Measurements from ENCODE around the gene PCGF3. TPM values are rescaled to one million over a fixed set of nuclear protein-coding genes. Genes with fewer than 3 reads are reported as not detected.

Gene PCGF3
- total RNA-seq, 4 donors from 2014 or later: 31.0 to 67.1 (median 48.8) TPM

DNA sequence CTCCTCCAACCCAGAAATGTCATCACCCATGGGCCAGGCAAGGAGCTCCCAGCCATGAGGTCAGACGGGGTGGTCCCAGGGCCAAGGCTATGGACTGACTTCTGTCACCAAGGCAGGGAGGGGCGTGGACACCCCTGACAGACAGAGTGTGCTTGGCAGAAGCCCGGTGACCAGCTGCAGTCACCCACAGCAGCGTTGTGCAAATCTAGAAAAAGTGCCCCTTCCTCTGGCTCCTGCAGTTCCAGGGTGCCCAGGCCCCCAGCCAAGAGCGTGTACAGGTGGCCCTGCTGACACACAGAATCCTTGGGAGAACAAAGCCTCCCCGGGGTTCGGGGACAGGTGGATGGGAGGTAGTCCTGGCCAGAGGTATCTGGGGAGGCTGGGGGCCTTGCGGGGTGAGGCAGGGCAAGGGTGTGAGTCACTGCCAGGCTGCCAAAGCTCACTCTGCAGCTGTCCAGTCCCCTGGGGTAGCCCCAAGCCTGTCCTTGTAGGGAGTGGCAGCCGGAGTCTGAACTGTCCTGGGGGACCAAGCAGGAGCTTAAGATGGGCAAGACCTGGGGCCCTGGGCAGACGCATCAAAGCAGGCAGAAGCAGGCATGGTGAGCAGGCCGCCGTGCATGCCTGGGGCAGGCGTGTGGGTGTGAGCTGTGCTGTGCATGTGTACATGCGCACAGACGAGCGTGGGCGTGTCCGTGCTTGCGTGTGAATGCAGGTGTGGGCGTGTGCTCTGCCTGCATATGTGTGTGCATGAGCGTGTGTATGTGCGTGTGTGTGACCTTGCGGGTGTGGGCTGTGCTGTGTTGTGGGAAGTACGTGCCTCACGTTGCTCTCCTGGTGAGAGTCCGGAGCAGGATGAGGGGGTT, 28.0 kb upstream of the PCGF3 start:
- DNase-seq (ENCODE audit: low spot score) (no peak), ATAC-seq (ENCODE audit: low FRiP score) (no peak)
- TF ChIP-seq, protein P1, sequence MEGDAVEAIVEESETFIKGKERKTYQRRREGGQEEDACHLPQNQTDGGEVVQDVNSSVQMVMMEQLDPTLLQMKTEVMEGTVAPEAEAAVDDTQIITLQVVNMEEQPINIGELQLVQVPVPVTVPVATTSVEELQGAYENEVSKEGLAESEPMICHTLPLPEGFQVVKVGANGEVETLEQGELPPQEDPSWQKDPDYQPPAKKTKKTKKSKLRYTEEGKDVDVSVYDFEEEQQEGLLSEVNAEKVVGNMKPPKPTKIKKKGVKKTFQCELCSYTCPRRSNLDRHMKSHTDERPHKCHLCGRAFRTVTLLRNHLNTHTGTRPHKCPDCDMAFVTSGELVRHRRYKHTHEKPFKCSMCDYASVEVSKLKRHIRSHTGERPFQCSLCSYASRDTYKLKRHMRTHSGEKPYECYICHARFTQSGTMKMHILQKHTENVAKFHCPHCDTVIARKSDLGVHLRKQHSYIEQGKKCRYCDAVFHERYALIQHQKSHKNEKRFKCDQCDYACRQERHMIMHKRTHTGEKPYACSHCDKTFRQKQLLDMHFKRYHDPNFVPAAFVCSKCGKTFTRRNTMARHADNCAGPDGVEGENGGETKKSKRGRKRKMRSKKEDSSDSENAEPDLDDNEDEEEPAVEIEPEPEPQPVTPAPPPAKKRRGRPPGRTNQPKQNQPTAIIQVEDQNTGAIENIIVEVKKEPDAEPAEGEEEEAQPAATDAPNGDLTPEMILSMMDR (IDR thresholded peaks at IDR 0.05): no peak

DNA sequence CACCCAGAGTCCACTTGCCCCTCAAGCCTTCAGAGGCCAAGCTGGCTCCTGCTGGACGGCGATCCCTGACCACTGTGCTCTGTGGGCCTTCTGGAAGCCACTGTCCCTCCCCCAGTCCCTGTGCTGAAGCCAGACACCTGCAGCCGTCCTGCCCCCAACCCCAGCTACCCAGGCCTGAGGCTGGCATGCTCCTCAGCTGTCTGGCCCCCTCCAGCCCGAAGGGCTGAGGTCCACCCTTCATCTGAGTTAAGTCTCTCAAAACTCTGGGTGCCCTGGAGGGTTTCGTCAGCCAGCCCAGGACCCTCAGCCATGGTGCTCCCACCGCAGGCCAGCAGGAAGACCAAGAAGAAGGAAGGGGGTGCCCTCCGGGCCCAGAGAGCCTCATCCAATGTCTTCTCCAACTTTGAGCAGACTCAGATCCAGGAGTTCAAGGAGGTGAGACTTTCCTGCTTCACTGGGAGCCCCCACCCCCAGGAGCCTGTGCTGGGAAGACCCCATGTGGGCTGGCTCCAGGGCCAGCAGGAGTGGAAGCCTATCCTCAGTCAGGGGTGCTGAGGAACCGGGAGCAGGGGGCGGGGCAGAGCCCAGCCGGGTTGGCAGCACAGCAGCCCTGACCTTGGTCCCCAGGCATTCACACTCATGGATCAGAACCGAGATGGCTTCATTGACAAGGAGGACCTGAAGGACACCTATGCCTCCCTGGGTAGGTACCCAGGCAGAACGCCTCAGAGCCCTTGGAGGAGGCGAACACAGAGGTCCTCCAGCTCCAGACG, 27.1 kb upstream of the PCGF3 start:
- no peak for DNase-seq (ENCODE audit: low spot score)
- ATAC-seq (ENCODE audit: low FRiP score): no peak
- TF ChIP-seq, protein P1 (IDR thresholded peaks at IDR 0.05): no peak

DNA sequence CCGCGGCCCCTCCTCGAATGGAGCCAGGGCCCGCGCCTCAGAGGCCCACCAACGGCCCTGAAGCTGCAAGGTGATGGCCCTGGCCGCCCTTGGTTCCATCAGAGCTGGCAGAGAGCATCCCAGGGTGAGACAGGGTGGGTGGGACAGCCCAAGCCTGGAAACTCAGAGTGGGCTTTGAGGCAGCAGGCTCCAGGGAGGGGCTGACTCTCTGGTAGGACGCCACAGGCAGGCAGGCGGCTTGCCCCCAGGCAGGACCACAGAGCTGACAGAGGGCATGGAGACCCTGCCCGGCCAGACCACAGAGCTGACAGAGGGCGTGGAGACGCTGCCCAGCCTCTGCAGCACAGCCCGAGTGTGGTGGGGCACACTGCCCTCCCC, 26.5 kb upstream of the PCGF3 start:
- no peak for ATAC-seq (ENCODE audit: low FRiP score)
- TF ChIP-seq, protein P1 (IDR thresholded peaks at IDR 0.05): no peak
- DNase-seq (ENCODE audit: low spot score): no peak

DNA sequence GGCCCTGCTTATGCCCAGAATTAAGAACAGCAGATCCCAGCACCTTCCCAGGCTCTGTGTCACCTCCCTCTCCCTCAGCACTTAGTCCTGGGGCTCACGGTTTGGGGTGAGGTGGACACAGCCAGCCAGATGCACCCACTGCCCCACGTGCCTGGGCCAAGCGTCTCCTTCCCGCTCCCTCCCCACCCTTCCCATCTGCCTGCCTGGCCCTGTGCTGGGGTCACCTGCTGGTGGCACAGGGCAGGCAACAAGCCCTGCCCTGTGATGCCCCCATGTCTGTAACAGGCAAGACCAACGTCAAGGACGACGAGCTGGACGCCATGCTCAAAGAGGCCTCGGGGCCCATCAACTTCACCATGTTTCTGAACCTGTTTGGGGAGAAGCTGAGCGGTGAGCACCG, 26.0 kb upstream of the PCGF3 start:
- TF ChIP-seq, protein P1 (IDR thresholded peaks at IDR 0.05): no peak
- DNase-seq (ENCODE audit: low spot score) (no peak), ATAC-seq (ENCODE audit: low FRiP score) (no peak)

DNA sequence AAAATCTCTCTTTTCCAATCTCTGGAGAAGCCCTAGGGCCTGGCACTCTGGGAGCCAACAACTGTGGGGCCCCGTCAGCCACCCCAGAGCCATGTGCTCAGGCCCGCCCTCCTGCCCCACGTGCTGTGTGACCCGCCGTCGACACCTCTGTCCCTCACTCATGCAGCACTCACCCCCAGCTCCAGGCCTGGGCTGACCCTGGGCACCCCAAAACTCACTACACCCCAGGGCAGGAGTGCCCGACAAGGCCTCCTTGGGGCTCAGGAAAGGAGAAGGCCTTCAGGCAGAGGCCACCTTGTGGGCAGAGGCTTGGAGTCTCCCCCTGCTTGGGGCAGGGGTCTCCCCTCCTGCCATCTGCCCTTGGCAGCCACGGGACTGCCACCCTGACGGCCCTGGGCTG, 25.5 kb upstream of the PCGF3 start:
- TF ChIP-seq, protein P1 (IDR thresholded peaks at IDR 0.05): no peak
- DNase-seq (ENCODE audit: low spot score): no peak
- no peak for ATAC-seq (ENCODE audit: low FRiP score)

DNA sequence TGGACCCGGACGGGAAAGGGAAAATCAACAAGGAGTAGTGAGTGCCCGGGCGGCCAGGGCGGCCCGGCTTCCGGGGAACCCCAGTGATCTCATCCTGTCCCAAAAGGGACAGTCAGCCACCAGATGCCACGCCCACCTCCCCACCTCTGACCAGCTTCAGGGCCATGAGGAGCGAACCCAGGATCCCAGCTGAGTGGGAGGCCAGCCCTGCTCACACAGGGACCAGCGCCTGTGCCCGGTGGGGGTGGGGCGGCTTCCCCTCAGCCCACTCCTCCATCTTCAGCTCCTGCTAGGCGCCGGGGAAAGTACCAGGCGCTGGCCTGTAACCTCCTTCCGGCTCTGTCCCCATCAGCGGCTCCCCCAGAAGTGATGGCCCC, 25.1 kb upstream of the PCGF3 start:
- DNase-seq (ENCODE audit: low spot score): no peak
- TF ChIP-seq, protein P1 (IDR thresholded peaks at IDR 0.05): no peak
- ATAC-seq (ENCODE audit: low FRiP score): no peak

Measured in omental fat pad (tissue), 4 donors.